ENCODE data around the gene RAMP2.
A peak's percentile ranks its signal among the peaks of the same experiment; 100 is the strongest.

The RAMP2 gene

GRCh38 chr17:42791948-42792347, 30.9 kb downstream of the RAMP2 start:
- no CpG with 5 or more reads among the region's 2 CpGs for WGBS (ENCODE audit: insufficient coverage)
- H3K9me3 ChIP-seq (ENCODE audit: control extremely low read depth in 1 of 5, control insufficient read depth in 4 of 5, insufficient read depth in 2 of 5, low read depth in 1 of 5, low read length in 4 of 5): no peaks in the 10 kb centered on the region
- ChIA-PET POLR2A (interaction anchor here (0.6 kb wide), 1 partner anchor 724 kb away, joined by 3 read pairs; no protein-coding TSS in a partner anchor), CTCF (interaction anchor here (0.8 kb wide), 1 partner anchor 11 kb away, joined by 3 read pairs; no protein-coding TSS in a partner anchor)
- DNase-seq: no peak
- H3K27ac ChIP-seq (ENCODE audit: insufficient read depth in 1 of 2, low read depth in 1 of 2, low read length in 2 of 2, poor library complexity in 1 of 2, severe bottlenecking in 2 of 2): no peak overlapping the region
- peaks cover 0 to 7% (median 4%) of the 10 kb centered on the region in 4 experiments for H3K36me3 ChIP-seq (ENCODE audit: control insufficient read depth in 4 of 4, insufficient read depth in 4 of 4, low read length in 3 of 4)
- H3K27me3 ChIP-seq (replicated peaks in 2 of 5; ENCODE audit: control insufficient read depth in 4 of 5, insufficient read depth in 5 of 5, low read length in 4 of 5): peaks cover 0 to 31% (median 13%) of the 10 kb centered on the region in 5 experiments
- no peak overlapping the region for H3K4me3 ChIP-seq (ENCODE audit: control insufficient read depth in 1 of 7, extremely low read depth in 1 of 7, insufficient read depth in 4 of 7, low read depth in 2 of 7, low read length in 6 of 7)
- H3K4me1 ChIP-seq (ENCODE audit: control extremely low read depth in 1 of 4, control insufficient read depth in 4 of 4, insufficient read depth in 4 of 4, low read length in 3 of 4): peaks cover 0 to 10% (median 8%) of the 10 kb centered on the region in 4 experiments

DNA sequence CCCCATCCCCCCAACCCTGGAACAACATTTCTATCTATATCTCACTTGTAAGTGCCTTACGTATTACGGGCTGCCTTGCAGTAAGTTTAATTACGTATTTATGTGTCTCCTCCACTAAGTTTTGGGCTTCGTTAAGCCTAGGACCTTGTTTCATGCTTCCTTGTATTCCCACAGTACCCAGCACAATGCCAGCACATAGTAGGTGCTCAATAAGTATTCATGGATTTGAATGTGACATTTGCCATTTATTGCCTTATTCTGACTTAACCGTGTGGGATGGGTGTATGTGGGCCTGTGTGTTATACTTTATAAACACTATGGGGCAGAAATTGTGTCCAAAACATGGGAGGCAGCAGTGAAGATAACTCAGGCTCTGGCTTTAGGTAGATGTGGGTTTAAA, 31.5 kb downstream of the RAMP2 start:
- 68% methylated on average over 3 of the region's 5 CpGs for WGBS (ENCODE audit: insufficient coverage)
- ChIA-PET CTCF (no interaction called here), POLR2A (no interaction called here)

DNA sequence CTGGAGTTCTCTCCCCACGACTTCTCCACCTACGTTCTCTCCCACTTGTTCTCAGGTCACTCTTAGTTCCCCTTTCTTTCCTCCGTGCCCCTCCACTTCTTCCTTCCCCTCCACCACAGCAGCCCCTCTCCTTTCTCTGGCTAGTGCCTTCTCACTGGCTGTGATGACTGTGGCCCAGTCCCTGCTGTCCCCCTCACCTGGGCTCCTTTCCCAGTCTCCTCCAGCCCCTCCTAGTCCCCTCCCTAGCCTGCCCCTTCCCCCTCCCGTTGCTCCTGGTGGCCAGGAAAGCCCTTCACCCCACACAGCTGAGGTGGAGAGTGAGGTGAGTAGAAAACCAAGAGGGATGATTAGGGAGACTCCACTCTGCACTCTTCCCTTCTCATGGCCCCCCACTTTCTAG, 34.0 kb downstream of the RAMP2 start:
- Histone ChIP-seq H3K4me1 (ENCODE audit: control extremely low read depth in 1 of 4, control insufficient read depth in 4 of 4, insufficient read depth in 4 of 4, low read length in 3 of 4) (peaks cover 6 to 25% (median 20%) of the 10 kb centered on the region in 4 experiments), H3K9me3 (ENCODE audit: control extremely low read depth in 1 of 5, control insufficient read depth in 4 of 5, insufficient read depth in 2 of 5, low read depth in 1 of 5, low read length in 4 of 5) (no peaks in the 10 kb centered on the region), H3K4me3 (ENCODE audit: control insufficient read depth in 1 of 7, extremely low read depth in 1 of 7, insufficient read depth in 4 of 7, low read depth in 2 of 7, low read length in 6 of 7) (no peak overlapping the region), H3K36me3 (ENCODE audit: control insufficient read depth in 4 of 4, insufficient read depth in 4 of 4, low read length in 3 of 4) (peaks cover 0 to 8% (median 4%) of the 10 kb centered on the region in 4 experiments), H3K27me3 (replicated peaks in 2 of 5; ENCODE audit: control insufficient read depth in 4 of 5, insufficient read depth in 5 of 5, low read length in 4 of 5) (peaks cover 0 to 10% (median 4%) of the 10 kb centered on the region in 5 experiments), H3K27ac (ENCODE audit: insufficient read depth in 1 of 2, low read depth in 1 of 2, low read length in 2 of 2, poor library complexity in 1 of 2, severe bottlenecking in 2 of 2) (no peak overlapping the region)
- CTCF ChIA-PET: interaction anchor here (0.6 to 1.3 kb wide), 3 partner anchors 14 to 75 kb away, joined by 3 read pairs; no protein-coding TSS in a partner anchor
- POLR2A ChIA-PET: no interaction called here
- 0% methylated on average over 3 of the region's 4 CpGs for WGBS (ENCODE audit: insufficient coverage)
- DNase-seq: peak in 2 of 3 donors; percentile 23 to 29

More for the DNA sequence above, 31.5 kb downstream of the RAMP2 start:
- peaks cover under 1 to 13% (median 12%) of the 10 kb centered on the region in 4 experiments for H3K4me1 ChIP-seq (ENCODE audit: control extremely low read depth in 1 of 4, control insufficient read depth in 4 of 4, insufficient read depth in 4 of 4, low read length in 3 of 4)
- no peak overlapping the region for H3K27ac ChIP-seq (ENCODE audit: insufficient read depth in 1 of 2, low read depth in 1 of 2, low read length in 2 of 2, poor library complexity in 1 of 2, severe bottlenecking in 2 of 2)
- peaks cover 0 to 8% (median 4%) of the 10 kb centered on the region in 4 experiments for H3K36me3 ChIP-seq (ENCODE audit: control insufficient read depth in 4 of 4, insufficient read depth in 4 of 4, low read length in 3 of 4)
- peaks cover 0 to 25% (median 8%) of the 10 kb centered on the region in 5 experiments for H3K27me3 ChIP-seq (replicated peaks in 2 of 5; ENCODE audit: control insufficient read depth in 4 of 5, insufficient read depth in 5 of 5, low read length in 4 of 5)
- no peaks in the 10 kb centered on the region for H3K9me3 ChIP-seq (ENCODE audit: control extremely low read depth in 1 of 5, control insufficient read depth in 4 of 5, insufficient read depth in 2 of 5, low read depth in 1 of 5, low read length in 4 of 5)
- no peak overlapping the region for H3K4me3 ChIP-seq (ENCODE audit: control insufficient read depth in 1 of 7, extremely low read depth in 1 of 7, insufficient read depth in 4 of 7, low read depth in 2 of 7, low read length in 6 of 7)
- DNase-seq: no peak

DNA sequence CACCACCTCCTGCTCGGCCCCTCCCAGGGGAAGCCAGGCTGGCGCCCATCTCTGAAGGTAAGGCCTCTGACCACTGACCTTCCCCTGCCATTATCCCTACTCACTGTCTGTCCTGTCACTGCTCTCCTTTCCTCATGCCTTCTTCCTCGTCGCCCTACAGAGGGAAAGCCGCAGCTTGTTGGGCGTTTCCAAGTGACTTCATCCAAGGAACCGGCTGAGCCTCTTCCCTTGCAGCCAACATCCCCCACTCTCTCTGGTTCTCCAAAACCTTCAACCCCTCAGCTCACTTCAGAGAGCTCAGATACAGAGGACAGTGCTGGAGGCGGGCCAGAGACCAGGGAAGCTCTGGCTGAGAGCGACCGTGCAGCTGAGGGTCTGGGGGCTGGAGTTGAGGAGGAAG, 34.4 kb downstream of the RAMP2 start:
- 92% methylated on average over 4 of the region's 10 CpGs for WGBS (ENCODE audit: insufficient coverage)
- no peaks in the 10 kb centered on the region for H3K9me3 ChIP-seq (ENCODE audit: control extremely low read depth in 1 of 5, control insufficient read depth in 4 of 5, insufficient read depth in 2 of 5, low read depth in 1 of 5, low read length in 4 of 5)
- H3K4me1 ChIP-seq (ENCODE audit: control extremely low read depth in 1 of 4, control insufficient read depth in 4 of 4, insufficient read depth in 4 of 4, low read length in 3 of 4): peaks cover 6 to 25% (median 20%) of the 10 kb centered on the region in 4 experiments
- ChIA-PET CTCF (interaction anchor here (1.3 kb wide), 1 partner anchor 75 kb away, joined by 3 read pairs; no protein-coding TSS in a partner anchor), POLR2A (no interaction called here)
- H3K27me3 ChIP-seq (replicated peaks in 2 of 5; ENCODE audit: control insufficient read depth in 4 of 5, insufficient read depth in 5 of 5, low read length in 4 of 5): peaks cover 0 to 6% (median 4%) of the 10 kb centered on the region in 5 experiments
- H3K27ac ChIP-seq (ENCODE audit: insufficient read depth in 1 of 2, low read depth in 1 of 2, low read length in 2 of 2, poor library complexity in 1 of 2, severe bottlenecking in 2 of 2): no peak overlapping the region
- no peak overlapping the region for H3K4me3 ChIP-seq (ENCODE audit: control insufficient read depth in 1 of 7, extremely low read depth in 1 of 7, insufficient read depth in 4 of 7, low read depth in 2 of 7, low read length in 6 of 7)
- peaks cover 0 to 8% (median 4%) of the 10 kb centered on the region in 4 experiments for H3K36me3 ChIP-seq (ENCODE audit: control insufficient read depth in 4 of 4, insufficient read depth in 4 of 4, low read length in 3 of 4)
- DNase-seq: no peak

- WGBS (ENCODE audit: insufficient coverage): 100% methylated on average over 15 of the region's 18 CpGs
- CTCF ChIA-PET: interaction anchor here (1.3 kb wide), 1 partner anchor 76 kb away, joined by 3 read pairs; no protein-coding TSS in a partner anchor
- DNase-seq: no peak
These were observed 35.2 kb downstream of the RAMP2 start for GRCh38 chr17:42796066-42796758.

DNA sequence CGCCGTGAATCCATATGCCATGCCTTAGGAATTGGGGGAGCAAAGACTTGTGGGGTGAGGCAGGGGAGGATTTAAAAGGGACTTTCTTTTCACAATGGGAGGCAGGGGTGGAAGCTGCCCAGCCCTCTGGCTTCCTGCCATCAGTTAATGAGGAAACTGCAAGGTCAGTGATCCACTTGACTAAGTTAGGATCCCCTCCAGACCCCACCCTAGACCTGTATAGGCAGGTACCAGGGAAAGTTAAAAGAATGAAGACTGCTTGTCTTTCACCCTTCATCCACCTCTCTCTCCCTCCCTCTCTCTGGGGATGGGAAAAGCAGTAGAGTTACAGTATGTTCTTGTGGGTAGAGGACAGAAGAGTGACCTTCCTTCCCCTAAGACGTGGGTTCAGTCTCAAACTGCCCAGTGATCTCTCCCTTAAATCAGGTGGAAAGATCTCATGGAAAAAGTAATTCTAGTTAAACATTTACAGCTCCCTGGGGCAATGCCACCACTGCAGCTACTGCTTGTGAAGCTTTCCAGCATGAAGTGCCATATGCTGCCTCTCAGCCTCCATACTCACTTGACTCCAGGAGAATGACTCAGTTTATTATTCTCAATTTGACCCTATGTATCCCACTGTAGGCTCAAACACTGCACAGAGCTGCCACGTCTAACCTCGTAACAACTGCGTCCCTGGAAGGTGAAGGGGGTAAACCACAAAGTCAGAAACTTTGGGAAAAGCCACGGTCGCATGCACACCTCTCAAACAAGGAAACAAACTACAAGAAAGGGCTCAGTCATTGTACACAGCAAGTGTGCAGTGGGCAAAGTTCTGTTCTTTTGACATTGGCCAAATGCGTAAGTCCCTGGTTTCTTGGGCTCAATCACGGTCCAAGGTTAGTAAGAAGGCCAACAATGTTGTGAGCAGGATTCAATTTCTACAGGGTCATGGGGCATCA, 36.3 kb downstream of the RAMP2 start:
- Histone ChIP-seq H3K36me3 (ENCODE audit: control insufficient read depth in 4 of 4, insufficient read depth in 4 of 4, low read length in 3 of 4) (peaks cover 0 to 8% (median 4%) of the 10 kb centered on the region in 4 experiments), H3K9me3 (ENCODE audit: control extremely low read depth in 1 of 5, control insufficient read depth in 4 of 5, insufficient read depth in 2 of 5, low read depth in 1 of 5, low read length in 4 of 5) (no peaks in the 10 kb centered on the region), H3K4me3 (ENCODE audit: control insufficient read depth in 1 of 7, extremely low read depth in 1 of 7, insufficient read depth in 4 of 7, low read depth in 2 of 7, low read length in 6 of 7) (peak overlapping the region; percentile 86 to 100 (median 93)), H3K4me1 (ENCODE audit: control extremely low read depth in 1 of 4, control insufficient read depth in 4 of 4, insufficient read depth in 4 of 4, low read length in 3 of 4) (peaks cover 6 to 25% (median 20%) of the 10 kb centered on the region in 4 experiments), H3K27me3 (replicated peaks in 2 of 5; ENCODE audit: control insufficient read depth in 4 of 5, insufficient read depth in 5 of 5, low read length in 4 of 5) (no peaks in the 10 kb centered on the region), H3K27ac (ENCODE audit: insufficient read depth in 1 of 2, low read depth in 1 of 2, low read length in 2 of 2, poor library complexity in 1 of 2, severe bottlenecking in 2 of 2) (peak overlapping the region in 1 of 2 experiments; percentile 67)
- DNase-seq: no peak
- 95% methylated on average over 9 of the region's 10 CpGs for WGBS (ENCODE audit: insufficient coverage)
- CTCF ChIA-PET: interaction anchor here (0.6 kb wide), 1 partner anchor 215 kb away, joined by 3 read pairs; no protein-coding TSS in a partner anchor
- POLR2A ChIA-PET: no interaction called here

More at GRCh38 chr17:42796066-42796758, 35.2 kb downstream of the RAMP2 start:
- H3K36me3 ChIP-seq (ENCODE audit: control insufficient read depth in 4 of 4, insufficient read depth in 4 of 4, low read length in 3 of 4): peaks cover 0 to 8% (median 4%) of the 10 kb centered on the region in 4 experiments
- POLR2A ChIA-PET: no interaction called here
- no peaks in the 10 kb centered on the region for H3K9me3 ChIP-seq (ENCODE audit: control extremely low read depth in 1 of 5, control insufficient read depth in 4 of 5, insufficient read depth in 2 of 5, low read depth in 1 of 5, low read length in 4 of 5)
- H3K4me3 ChIP-seq (ENCODE audit: control insufficient read depth in 1 of 7, extremely low read depth in 1 of 7, insufficient read depth in 4 of 7, low read depth in 2 of 7, low read length in 6 of 7): no peak overlapping the region
- no peak overlapping the region for H3K27ac ChIP-seq (ENCODE audit: insufficient read depth in 1 of 2, low read depth in 1 of 2, low read length in 2 of 2, poor library complexity in 1 of 2, severe bottlenecking in 2 of 2)
- H3K4me1 ChIP-seq (ENCODE audit: control extremely low read depth in 1 of 4, control insufficient read depth in 4 of 4, insufficient read depth in 4 of 4, low read length in 3 of 4): peaks cover 6 to 25% (median 20%) of the 10 kb centered on the region in 4 experiments
- no peaks in the 10 kb centered on the region for H3K27me3 ChIP-seq (replicated peaks in 2 of 5; ENCODE audit: control insufficient read depth in 4 of 5, insufficient read depth in 5 of 5, low read length in 4 of 5)

Measured in common myeloid progenitor, CD34-positive (primary cell).